Mesothelial cell of epicardium (in vitro differentiated cells): Measurements from ENCODE around the gene NAALADL2. TPM values are rescaled to one million over a fixed set of nuclear protein-coding genes. Genes with fewer than 3 reads are reported as not detected.

Source experiments
- DNase-seq, 2 experiments: peaks; one replicate each; pipeline ENCODE4 v3.0.0; 2021; ENCODE audit warnings: low spot score in 2 of 2; ENCODE audit not compliant: unreplicated experiment in 2 of 2
- H3K27ac Mint-ChIP-seq: 2 replicates; pipeline ENCODE4 v1.8.0; 2021; ENCODE audit warnings: mixed read lengths
- H3K27me3 Mint-ChIP-seq: 2 replicates; pipeline ENCODE4 v1.8.0; 2021; ENCODE audit warnings: low read depth, mixed read lengths
- H3K36me3 Mint-ChIP-seq: 2 replicates; pipeline ENCODE4 v1.8.0; 2021; ENCODE audit warnings: mixed read lengths
- H3K4me1 Mint-ChIP-seq: 2 replicates; pipeline ENCODE4 v1.8.0; 2021; ENCODE audit warnings: mixed read lengths
- H3K4me3 Mint-ChIP-seq: 2 replicates; pipeline ENCODE4 v1.8.0; 2021; ENCODE audit warnings: mild to moderate bottlenecking, moderate library complexity, mixed read lengths
- H3K9me3 Mint-ChIP-seq: 2 replicates; pipeline ENCODE4 v1.8.0; 2021; ENCODE audit warnings: mixed read lengths
- CTCF ChIP-seq: fragments of 200-600 bp; sonication (generic); IDR thresholded peaks from one replicate; pipeline ENCODE4 v1.5.0; 2021; ENCODE audit warnings: antibody characterized with exemption; ENCODE audit not compliant: unreplicated experiment
- total RNA-seq: library from RNA; stranded (reverse); gene quantifications from 3 replicates; pipeline ENCODE4 v1.2.1, GENCODE V29; 2021

The NAALADL2 gene
- total RNA-seq, 1 donor from 2014 or later = 27.9 TPM

- Mint-ChIP-seq H3K9me3 (peaks cover under 1% of the 10 kb centered on the region), H3K27ac (no peak overlapping the region), H3K4me3 (no peak overlapping the region), H3K36me3 (peaks cover 4% of the 10 kb centered on the region), H3K27me3 (no peaks in the 10 kb centered on the region), H3K4me1 (peaks cover 13% of the 10 kb centered on the region)
- no peak for TF ChIP-seq CTCF
- DNase-seq = no peak
These were observed 235.2 kb downstream of the NAALADL2 start for GRCh38 chr3:175094344-175094743.

DNA sequence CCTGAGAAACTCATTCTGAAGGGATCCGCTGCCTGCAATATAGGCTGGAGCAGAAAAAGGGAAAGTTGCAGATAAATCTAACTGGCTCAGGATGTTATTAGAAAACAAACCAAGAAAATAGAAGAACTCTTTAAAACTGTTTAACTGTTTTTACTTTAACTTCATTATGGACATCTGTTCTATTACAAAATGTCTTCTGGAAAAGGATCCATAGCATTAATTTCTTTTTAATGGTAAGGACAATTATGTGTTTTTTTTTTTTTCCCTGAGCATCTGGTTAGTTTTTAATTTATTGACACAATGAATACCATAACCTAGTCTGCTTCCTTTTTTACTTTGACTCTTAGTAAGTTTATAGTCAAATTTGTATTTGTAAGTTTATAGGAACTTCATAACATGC lies 239.5 kb downstream of the NAALADL2 start:
- no peaks in the 10 kb centered on the region for H3K27me3 Mint-ChIP-seq
- peaks cover 4% of the 10 kb centered on the region for H3K36me3 Mint-ChIP-seq
- no peak overlapping the region for H3K4me3 Mint-ChIP-seq
- H3K4me1 Mint-ChIP-seq = peaks cover 12% of the 10 kb centered on the region
- DNase-seq = no peak
- peaks cover 7% of the 10 kb centered on the region for H3K9me3 Mint-ChIP-seq
- H3K27ac Mint-ChIP-seq = no peak overlapping the region
- no peak for TF ChIP-seq CTCF

DNA sequence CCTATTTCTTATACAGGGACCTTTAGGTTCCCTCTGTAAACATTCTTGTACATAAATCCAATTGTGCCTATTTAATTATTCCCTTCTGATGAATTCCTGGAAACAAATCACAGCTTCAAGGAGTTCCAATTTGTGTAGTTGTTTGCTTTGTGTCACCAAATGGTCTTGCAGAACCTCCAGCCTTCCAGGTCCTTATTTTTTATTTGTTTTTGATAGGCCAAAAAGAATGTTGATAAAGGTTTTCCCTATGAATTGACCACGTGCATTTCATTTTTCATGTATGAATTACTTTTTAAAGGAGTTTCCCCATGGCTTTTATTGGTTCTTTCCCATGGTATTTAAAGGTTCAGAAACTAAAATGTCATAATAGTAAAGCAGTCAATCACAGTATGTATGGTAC lies 243.0 kb downstream of the NAALADL2 start:
- no peak for DNase-seq
- Mint-ChIP-seq H3K4me3 (no peak overlapping the region), H3K36me3 (peaks cover under 1% of the 10 kb centered on the region), H3K9me3 (peaks cover 11% of the 10 kb centered on the region), H3K27me3 (no peaks in the 10 kb centered on the region), H3K27ac (no peak overlapping the region), H3K4me1 (no peaks in the 10 kb centered on the region)
- TF ChIP-seq CTCF = no peak

- no peaks in the 10 kb centered on the region for H3K4me1 Mint-ChIP-seq
- peaks cover 11% of the 10 kb centered on the region for H3K9me3 Mint-ChIP-seq
- H3K4me3 Mint-ChIP-seq = no peak overlapping the region
- H3K27ac Mint-ChIP-seq = no peak overlapping the region
- TF ChIP-seq CTCF = no peak
- H3K27me3 Mint-ChIP-seq = no peaks in the 10 kb centered on the region
- DNase-seq = no peak
- H3K36me3 Mint-ChIP-seq = no peaks in the 10 kb centered on the region
These were observed 244.2 kb downstream of the NAALADL2 start for GRCh38 chr3:175103298-175103697.

- H3K4me1 Mint-ChIP-seq = no peaks in the 10 kb centered on the region
- H3K27me3 Mint-ChIP-seq = no peaks in the 10 kb centered on the region
- H3K4me3 Mint-ChIP-seq = no peak overlapping the region
- H3K9me3 Mint-ChIP-seq = peaks cover 8% of the 10 kb centered on the region
- no peak for DNase-seq
- no peak overlapping the region for H3K27ac Mint-ChIP-seq
- H3K36me3 Mint-ChIP-seq = no peaks in the 10 kb centered on the region
- TF ChIP-seq CTCF = no peak
These were observed 245.9 kb downstream of the NAALADL2 start for GRCh38 chr3:175105066-175105465.

DNA sequence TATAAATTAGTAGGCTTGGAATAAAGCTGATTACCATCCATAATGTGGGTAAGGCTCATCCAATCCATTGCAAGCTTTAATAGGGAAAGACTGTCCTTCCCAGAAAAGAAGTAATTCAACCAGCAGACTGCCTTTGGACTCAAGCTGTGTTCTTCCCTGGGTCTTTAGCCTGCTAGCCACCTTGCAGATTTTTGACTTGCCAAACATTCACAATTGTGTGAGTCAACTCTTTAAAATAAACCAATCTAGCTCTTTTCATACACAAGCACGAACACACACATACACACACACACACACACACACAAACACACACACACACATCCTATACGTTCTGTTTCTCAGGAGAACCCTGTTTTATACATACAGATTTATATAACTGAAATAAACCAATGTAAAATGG lies 248.1 kb downstream of the NAALADL2 start:
- Mint-ChIP-seq H3K4me3 (no peak overlapping the region), H3K27me3 (no peaks in the 10 kb centered on the region), H3K9me3 (peaks cover 8% of the 10 kb centered on the region), H3K27ac (no peak overlapping the region), H3K4me1 (no peaks in the 10 kb centered on the region), H3K36me3 (no peaks in the 10 kb centered on the region)
- no peak for TF ChIP-seq CTCF
- DNase-seq = no peak
